CD4-positive, alpha-beta memory T cell (primary cell): ENCODE measurements around the gene PDE6A. TPM values are rescaled to one million over a fixed set of nuclear protein-coding genes. Genes with fewer than 3 reads are reported as not detected.
A peak's percentile ranks its signal among the peaks of the same experiment; 100 is the strongest.

Experiments used
- CTCF ChIA-PET: fragments of 350-600 bp; sonication (Branson Sonifier 250); formaldehyde crosslinking; loops from one replicate; lab custom pipeline; 2021; ENCODE audit warnings: inconsistent platforms; ENCODE audit not compliant: partially characterized antibody; lab: Charles Lee
- POLR2A ChIA-PET: fragments of 350-600 bp; sonication (Branson Sonifier 250); formaldehyde crosslinking; loops from one replicate; lab custom pipeline; 2021; ENCODE audit not compliant: partially characterized antibody; lab: Charles Lee
- DNase-seq, 5 donors: peaks; one replicate each; pipeline versions ENCODE4 v3.0.0 to v3.0.0-alpha.2; 2020 to 2022; ENCODE audit warnings: mixed read lengths in 1 of 5
- H3K27ac ChIP-seq: one replicate; pipeline ENCODE4 v1.7.0; 2013; ENCODE audit warnings: low read depth, low read length
- H3K27me3 ChIP-seq: 2 replicates; pipeline ENCODE4 v1.7.0; 2013; ENCODE audit warnings: mild to moderate bottlenecking, low read length, moderate library complexity; ENCODE audit not compliant: insufficient read depth
- H3K36me3 ChIP-seq: 2 replicates; pipeline ENCODE4 v1.7.0; 2013; ENCODE audit warnings: mild to moderate bottlenecking, low read length, moderate library complexity; ENCODE audit not compliant: insufficient read depth
- H3K4me1 ChIP-seq: 2 replicates; pipeline ENCODE4 v1.7.0; 2013; ENCODE audit warnings: mild to moderate bottlenecking, low read length, moderate library complexity; ENCODE audit not compliant: insufficient read depth
- H3K4me3 ChIP-seq, 2 donors: one replicate each; pipeline ENCODE4 v1.7.0; 2013; ENCODE audit warnings: low read length in 2 of 2, mild to moderate bottlenecking in 1 of 2
- H3K9me3 ChIP-seq, 2 donors: one replicate each; pipeline ENCODE4 v1.7.0; 2013; ENCODE audit warnings: low read length in 2 of 2, control low read depth in 1 of 2; ENCODE audit not compliant: control insufficient read depth in 1 of 2
- H3K27ac Mint-ChIP-seq, 7 donors: one replicate each; pipeline ENCODE4 v1.8.0; 2020 to 2021; ENCODE audit warnings: mixed read lengths in 7 of 7, mild to moderate bottlenecking in 6 of 7, inconsistent platforms in 3 of 7, moderate library complexity in 3 of 7
- H3K27me3 Mint-ChIP-seq, 2 donors: one replicate each; pipeline ENCODE4 v1.8.0; 2020 to 2021; ENCODE audit warnings: mixed read lengths in 2 of 2
- H3K36me3 Mint-ChIP-seq, 2 donors: one replicate each; pipeline ENCODE4 v1.8.0; 2020 to 2021; ENCODE audit warnings: mixed read lengths in 2 of 2, inconsistent platforms in 1 of 2, mild to moderate bottlenecking in 1 of 2
- H3K4me1 Mint-ChIP-seq, 4 donors: one replicate each; pipeline ENCODE4 v1.8.0; 2020 to 2021; ENCODE audit warnings: mixed read lengths in 4 of 4, mild to moderate bottlenecking in 1 of 4
- H3K4me3 Mint-ChIP-seq, 8 donors: one replicate each; pipeline ENCODE4 v1.8.0; 2020 to 2021; ENCODE audit warnings: mixed read lengths in 8 of 8, mild to moderate bottlenecking in 7 of 8, moderate library complexity in 6 of 8, inconsistent platforms in 3 of 8
- H3K9me3 Mint-ChIP-seq, 8 donors: one replicate each; pipeline ENCODE4 v1.8.0; 2020 to 2021; ENCODE audit warnings: mixed read lengths in 8 of 8, mild to moderate bottlenecking in 5 of 8, inconsistent platforms in 3 of 8, moderate library complexity in 1 of 8
- intact Hi-C: fragments of 100-400 bp; cut with micrococcal nuclease; formaldehyde crosslinking; loops from one replicate; pipeline ENCODE4 v1.15.1; 2023
- polyA plus RNA-seq, 2 donors: library from polyadenylated mRNA; unstranded; fragments of 300-500 nt; fragmentation: Illumina TruSeq; gene quantifications; one replicate each; pipeline ENCODE4 v1.2.3, GENCODE V29; 2021
- total RNA-seq, 2 experiments: library from RNA; stranded (reverse); gene quantifications; one replicate each; pipeline ENCODE4 v1.2.3, GENCODE V29; 2021

Gene PDE6A
- total and polyA plus RNA-seq, 4 experiments from 2014 or later, result not detected

DNA sequence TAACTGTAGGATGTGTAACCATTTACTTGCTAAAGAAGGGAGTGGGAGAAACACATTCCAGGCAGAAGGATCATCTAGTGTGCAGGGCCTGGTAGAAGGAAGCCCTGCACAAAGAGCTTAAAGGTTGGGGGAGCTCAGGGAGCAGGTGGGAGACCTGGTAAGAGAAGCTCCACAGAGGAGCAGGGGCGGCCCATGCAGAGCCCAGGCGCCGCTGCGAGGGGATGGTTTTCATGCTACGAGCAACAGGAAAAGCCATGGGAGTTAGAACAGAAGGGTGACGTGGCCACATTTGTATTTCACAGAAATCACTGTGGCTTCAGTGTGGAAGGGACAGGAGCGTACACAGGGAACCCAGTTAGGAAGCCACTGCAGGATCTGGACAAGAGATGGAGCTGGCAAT is 73.1 kb downstream of the PDE6A start:
- intact Hi-C loops, result no loop called here
- POLR2A ChIA-PET, result no interaction called here
- CTCF ChIA-PET, result interaction anchor here (1.2 to 1.8 kb wide), 2 partner anchors 10 to 19 kb away, joined by 3 to 6 read pairs; no protein-coding TSS in a partner anchor

DNA sequence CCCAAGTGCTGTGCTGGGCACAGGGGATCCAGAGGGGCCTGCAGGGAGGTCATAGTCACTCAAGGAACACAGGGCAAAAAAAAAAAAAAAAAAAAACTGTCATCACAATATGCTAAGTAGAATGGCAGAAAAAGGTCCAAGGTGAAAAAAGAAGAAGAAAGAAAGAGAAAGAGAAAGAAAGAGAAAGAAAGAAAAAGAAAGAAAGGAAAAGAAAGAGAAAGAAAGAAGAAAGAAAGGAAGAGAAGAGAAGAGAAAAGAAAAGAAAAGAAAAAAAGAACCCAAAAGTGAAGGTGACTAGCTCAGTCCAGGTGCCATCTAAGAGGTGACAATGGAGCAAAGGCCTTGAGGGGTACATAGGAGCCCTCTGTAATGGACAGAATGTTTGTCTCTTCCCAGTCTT is 73.9 kb downstream of the PDE6A start:
- Histone ChIP-seq H3K4me3 (no peak overlapping the region), H3K9me3 (no peaks in the 10 kb centered on the region), H3K27me3 (no peaks in the 10 kb centered on the region), H3K27ac (no peak overlapping the region), H3K4me1 (no peaks in the 10 kb centered on the region), H3K36me3 (no peaks in the 10 kb centered on the region)
- intact Hi-C loops, result no loop called here
- CTCF ChIA-PET, result interaction anchor here (0.7 to 1.8 kb wide), 2 partner anchors 18 to 37 kb away, joined by 3 to 6 read pairs; no protein-coding TSS in a partner anchor
- Mint-ChIP-seq H3K4me3 (no peak overlapping the region), H3K4me1 (no peaks in the 10 kb centered on the region), H3K9me3 (peaks cover 0 to 1% (median 0%) of the 10 kb centered on the region in 8 donors), H3K36me3 (no peaks in the 10 kb centered on the region), H3K27me3 (peaks cover 0 to 6% of the 10 kb centered on the region in 2 donors), H3K27ac (no peak overlapping the region)
- no peak for DNase-seq
- POLR2A ChIA-PET, result no interaction called here

More for the DNA sequence above, 73.1 kb downstream of the PDE6A start:
- no peak overlapping the region for H3K4me3 ChIP-seq
- H3K36me3 Mint-ChIP-seq, result no peaks in the 10 kb centered on the region
- H3K9me3 ChIP-seq, result no peaks in the 10 kb centered on the region
- H3K9me3 Mint-ChIP-seq, result peaks cover 0 to 1% (median 0%) of the 10 kb centered on the region in 8 donors
- no peaks in the 10 kb centered on the region for H3K27me3 ChIP-seq
- no peak for DNase-seq
- H3K27ac ChIP-seq, result no peak overlapping the region
- H3K4me1 Mint-ChIP-seq, result no peaks in the 10 kb centered on the region
- peaks cover 0 to 6% of the 10 kb centered on the region in 2 donors for H3K27me3 Mint-ChIP-seq
- no peaks in the 10 kb centered on the region for H3K36me3 ChIP-seq
- H3K27ac Mint-ChIP-seq, result no peak overlapping the region
- H3K4me3 Mint-ChIP-seq, result no peak overlapping the region
- H3K4me1 ChIP-seq, result no peaks in the 10 kb centered on the region

- Histone ChIP-seq H3K4me1 (no peaks in the 10 kb centered on the region), H3K27me3 (no peaks in the 10 kb centered on the region), H3K36me3 (no peaks in the 10 kb centered on the region), H3K27ac (no peak overlapping the region), H3K9me3 (no peaks in the 10 kb centered on the region), H3K4me3 (no peak overlapping the region)
- Mint-ChIP-seq H3K27me3 (peaks cover 0 to 6% of the 10 kb centered on the region in 2 donors), H3K9me3 (peaks cover 0 to 1% (median 0%) of the 10 kb centered on the region in 8 donors), H3K36me3 (no peaks in the 10 kb centered on the region), H3K27ac (no peak overlapping the region), H3K4me1 (no peaks in the 10 kb centered on the region), H3K4me3 (no peak overlapping the region)
- CTCF ChIA-PET, result interaction anchor here (1.8 kb wide), 1 partner anchor 18 kb away, joined by 6 read pairs; no protein-coding TSS in a partner anchor
- no peak for DNase-seq
- intact Hi-C loops, result no loop called here
- POLR2A ChIA-PET, result no interaction called here
These were observed 74.4 kb downstream of the PDE6A start for GRCh38 chr5:149870232-149870631.

- ChIA-PET POLR2A (no interaction called here), CTCF (interaction anchor here (0.7 to 1.8 kb wide), 2 partner anchors 17 to 89 kb away, joined by 3 to 6 read pairs; no protein-coding TSS in a partner anchor)
- Mint-ChIP-seq H3K27ac (peak overlapping the region in 1 of 7 donors; percentile 18), H3K36me3 (no peaks in the 10 kb centered on the region), H3K9me3 (peaks cover 0 to 1% (median 0%) of the 10 kb centered on the region in 8 donors), H3K27me3 (peaks cover 0 to 6% of the 10 kb centered on the region in 2 donors), H3K4me1 (no peaks in the 10 kb centered on the region), H3K4me3 (no peak overlapping the region)
- Histone ChIP-seq H3K36me3 (no peaks in the 10 kb centered on the region), H3K27me3 (no peaks in the 10 kb centered on the region), H3K27ac (no peak overlapping the region), H3K9me3 (no peaks in the 10 kb centered on the region), H3K4me1 (no peaks in the 10 kb centered on the region), H3K4me3 (no peak overlapping the region)
- DNase-seq, result no peak
- intact Hi-C loops, result no loop called here
These were observed 75.2 kb downstream of the PDE6A start for GRCh38 chr5:149869411-149869821.

GRCh38 chr5:149865746-149866145 is 78.8 kb downstream of the PDE6A start:
- peaks cover 8% of the 10 kb centered on the region for H3K4me1 ChIP-seq
- intact Hi-C loops, result no loop called here
- no peaks in the 10 kb centered on the region for H3K27me3 ChIP-seq
- ChIA-PET POLR2A (no interaction called here), CTCF (interaction anchor here (1.4 kb wide), 1 partner anchor 13 kb away, joined by 7 read pairs; no protein-coding TSS in a partner anchor)
- no peak for DNase-seq
- H3K4me1 Mint-ChIP-seq, result peaks cover 3 to 12% (median 6%) of the 10 kb centered on the region in 4 donors
- H3K36me3 ChIP-seq, result no peaks in the 10 kb centered on the region
- H3K4me3 ChIP-seq, result no peak overlapping the region
- no peak overlapping the region for H3K27ac Mint-ChIP-seq
- H3K27me3 Mint-ChIP-seq, result peaks cover 0 to 6% of the 10 kb centered on the region in 2 donors
- H3K4me3 Mint-ChIP-seq, result no peak overlapping the region
- peaks cover 0 to 1% (median 0%) of the 10 kb centered on the region in 8 donors for H3K9me3 Mint-ChIP-seq
- no peaks in the 10 kb centered on the region for H3K36me3 Mint-ChIP-seq
- no peaks in the 10 kb centered on the region for H3K9me3 ChIP-seq
- no peak overlapping the region for H3K27ac ChIP-seq

DNA sequence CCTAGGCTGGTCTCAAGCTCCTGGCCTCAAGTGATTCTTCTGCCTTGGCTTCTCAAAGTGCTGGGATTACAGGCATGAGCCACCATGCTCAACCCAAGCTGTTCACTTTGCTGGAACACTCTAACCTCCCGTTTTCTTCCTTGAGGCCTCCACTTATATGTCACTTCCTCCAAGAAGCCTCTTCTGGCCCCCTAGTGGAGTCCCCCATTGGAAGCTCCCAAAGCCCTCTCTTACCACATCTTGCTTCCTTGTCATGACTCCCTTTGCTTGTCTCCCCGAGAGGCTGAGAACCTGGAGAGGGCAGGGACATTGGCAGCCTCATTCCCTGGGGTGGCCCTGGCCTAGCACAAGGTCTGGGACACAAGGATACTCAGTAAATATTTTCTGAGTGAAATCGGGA is 80.8 kb downstream of the PDE6A start:
- Histone ChIP-seq H3K36me3 (no peaks in the 10 kb centered on the region), H3K4me1 (peaks cover 11% of the 10 kb centered on the region), H3K27me3 (no peaks in the 10 kb centered on the region), H3K9me3 (no peaks in the 10 kb centered on the region), H3K27ac (no peak overlapping the region), H3K4me3 (no peak overlapping the region)
- Mint-ChIP-seq H3K4me1 (peaks cover 5 to 22% (median 8%) of the 10 kb centered on the region in 4 donors), H3K27me3 (peaks cover 0 to 2% of the 10 kb centered on the region in 2 donors), H3K36me3 (no peaks in the 10 kb centered on the region), H3K9me3 (no peaks in the 10 kb centered on the region), H3K4me3 (no peak overlapping the region), H3K27ac (no peak overlapping the region)
- ChIA-PET CTCF (interaction anchor here (0.9 to 4.1 kb wide), 3 partner anchors 11 to 127 kb away, joined by 3 to 29 read pairs (median 3); no protein-coding TSS in a partner anchor), POLR2A (no interaction called here)
- intact Hi-C loops, result no loop called here
- no peak for DNase-seq

GRCh38 chr5:149863176-149863575 is 81.4 kb downstream of the PDE6A start:
- Mint-ChIP-seq H3K4me1 (peaks cover 5 to 22% (median 8%) of the 10 kb centered on the region in 4 donors), H3K9me3 (no peaks in the 10 kb centered on the region), H3K27ac (no peak overlapping the region), H3K36me3 (no peaks in the 10 kb centered on the region), H3K4me3 (no peak overlapping the region), H3K27me3 (peaks cover 0 to 2% of the 10 kb centered on the region in 2 donors)
- Histone ChIP-seq H3K9me3 (no peaks in the 10 kb centered on the region), H3K4me3 (no peak overlapping the region), H3K4me1 (peaks cover 11% of the 10 kb centered on the region), H3K27ac (no peak overlapping the region), H3K27me3 (no peaks in the 10 kb centered on the region), H3K36me3 (no peaks in the 10 kb centered on the region)
- DNase-seq, result no peak
- CTCF ChIA-PET, result interaction anchor here (0.9 to 4.1 kb wide), 2 partner anchors 10 to 32 kb away, joined by 3 to 29 read pairs; no protein-coding TSS in a partner anchor
- POLR2A ChIA-PET, result no interaction called here
- intact Hi-C loops, result no loop called here
